ENCODE data around the gene APLF. TPM values are rescaled to one million over a fixed set of nuclear protein-coding genes. Genes with fewer than 3 reads are reported as not detected.

APLF gene
- total RNA-seq, 6 experiments from 2014 or later: 1.3 to 1.8 (median 1.5) TPM

DNA sequence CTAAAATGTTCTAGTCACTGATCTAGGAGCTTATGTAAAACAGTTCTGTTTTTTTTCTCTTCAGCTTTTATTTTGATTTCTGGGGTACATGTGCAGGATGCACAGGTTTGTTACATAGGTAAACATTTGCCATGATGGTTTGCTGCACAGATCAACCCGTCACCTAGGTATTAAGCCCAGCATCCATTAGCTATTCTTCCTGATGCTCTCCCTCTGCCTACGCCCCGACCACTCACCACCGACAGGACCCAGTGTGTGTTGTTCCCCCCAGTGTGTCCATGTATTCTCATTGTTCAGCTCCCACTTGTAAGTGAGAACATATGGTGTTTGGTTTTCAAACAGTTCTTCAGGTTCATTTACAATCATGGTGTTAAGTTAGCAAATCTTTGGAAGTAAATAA lies 91.2 kb downstream of the APLF start:
- Mint-ChIP-seq H3K27ac (no peak overlapping the region), H3K9me3 (no peaks in the 10 kb centered on the region)
- no peak for DNase-seq

GRCh38 chr2:68559692-68560091 lies 92.3 kb downstream of the APLF start:
- no peak overlapping the region for H3K27ac Mint-ChIP-seq
- DNase-seq: no peak
- H3K4me1 Mint-ChIP-seq (ENCODE audit: low read depth): no peaks in the 10 kb centered on the region
- no peak overlapping the region for H3K4me3 Mint-ChIP-seq
- no peaks in the 10 kb centered on the region; the same call in 1 of the 2 replicates for H3K27me3 Mint-ChIP-seq (ENCODE audit: insufficient read depth)
- H3K36me3 Mint-ChIP-seq (ENCODE audit: low read depth): no peaks in the 10 kb centered on the region
- H3K9me3 Mint-ChIP-seq: no peaks in the 10 kb centered on the region
- no peak for TF ChIP-seq CTCF (IDR thresholded peaks at IDR 0.05)

More for the DNA sequence above, 91.2 kb downstream of the APLF start:
- no peaks in the 10 kb centered on the region for H3K4me1 Mint-ChIP-seq (ENCODE audit: low read depth)
- no peak overlapping the region for H3K4me3 Mint-ChIP-seq
- no peaks in the 10 kb centered on the region; the same call in 1 of the 2 replicates for H3K27me3 Mint-ChIP-seq (ENCODE audit: insufficient read depth)
- TF ChIP-seq CTCF (IDR thresholded peaks at IDR 0.05): no peak
- H3K36me3 Mint-ChIP-seq (ENCODE audit: low read depth): no peaks in the 10 kb centered on the region

DNA sequence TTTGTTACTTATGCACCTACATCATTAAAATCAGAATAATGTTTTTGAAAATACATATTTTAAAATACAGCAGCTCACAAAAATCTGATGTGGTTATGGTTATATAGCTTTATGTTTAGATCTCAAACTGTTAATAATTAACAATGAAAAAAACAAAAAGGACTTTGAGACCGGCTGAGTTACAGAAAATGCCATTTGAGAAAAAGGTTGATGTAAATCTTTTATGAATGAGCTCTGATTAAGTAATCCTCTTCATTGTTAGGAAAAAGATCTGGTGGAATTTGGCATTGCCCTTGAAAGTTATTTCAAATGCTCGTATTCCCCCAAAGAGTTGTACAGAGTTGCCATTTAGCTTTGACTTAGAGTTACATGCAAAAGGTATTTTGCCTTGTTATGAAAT lies 93.2 kb downstream of the APLF start:
- no peak for TF ChIP-seq CTCF (IDR thresholded peaks at IDR 0.05)
- DNase-seq: no peak
- H3K36me3 Mint-ChIP-seq (ENCODE audit: low read depth): no peaks in the 10 kb centered on the region
- no peaks in the 10 kb centered on the region for H3K27me3 Mint-ChIP-seq (ENCODE audit: insufficient read depth)
- peaks cover 4% of the 10 kb centered on the region for H3K4me1 Mint-ChIP-seq (ENCODE audit: low read depth)
- H3K9me3 Mint-ChIP-seq: no peaks in the 10 kb centered on the region
- H3K4me3 Mint-ChIP-seq: no peak overlapping the region
- H3K27ac Mint-ChIP-seq: no peak overlapping the region

DNA sequence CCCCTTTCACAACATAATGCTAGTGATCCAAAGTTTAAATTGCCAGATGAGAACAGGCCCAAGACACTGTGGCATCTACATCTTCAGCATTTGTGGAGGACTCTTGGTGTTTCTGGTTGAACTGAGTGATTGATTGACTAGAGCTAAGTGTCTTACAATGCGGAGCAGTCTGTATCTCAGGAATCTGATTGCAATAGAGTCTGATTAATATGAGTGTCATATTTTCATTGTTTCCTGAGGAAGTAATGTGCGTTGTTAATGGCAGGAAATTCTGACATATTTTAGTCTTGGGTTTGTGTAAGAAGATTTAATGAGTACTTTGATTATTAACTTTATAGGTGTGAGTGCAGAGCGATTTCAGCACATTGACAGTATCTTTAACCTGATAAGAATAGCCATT lies 94.0 kb downstream of the APLF start:
- Mint-ChIP-seq H3K4me3 (no peak overlapping the region), H3K27me3 (ENCODE audit: insufficient read depth) (no peaks in the 10 kb centered on the region), H3K9me3 (no peaks in the 10 kb centered on the region), H3K36me3 (ENCODE audit: low read depth) (no peaks in the 10 kb centered on the region), H3K27ac (no peak overlapping the region), H3K4me1 (ENCODE audit: low read depth) (peaks cover 12% of the 10 kb centered on the region)
- no peak for TF ChIP-seq CTCF (IDR thresholded peaks at IDR 0.05)
- DNase-seq: no peak

DNA sequence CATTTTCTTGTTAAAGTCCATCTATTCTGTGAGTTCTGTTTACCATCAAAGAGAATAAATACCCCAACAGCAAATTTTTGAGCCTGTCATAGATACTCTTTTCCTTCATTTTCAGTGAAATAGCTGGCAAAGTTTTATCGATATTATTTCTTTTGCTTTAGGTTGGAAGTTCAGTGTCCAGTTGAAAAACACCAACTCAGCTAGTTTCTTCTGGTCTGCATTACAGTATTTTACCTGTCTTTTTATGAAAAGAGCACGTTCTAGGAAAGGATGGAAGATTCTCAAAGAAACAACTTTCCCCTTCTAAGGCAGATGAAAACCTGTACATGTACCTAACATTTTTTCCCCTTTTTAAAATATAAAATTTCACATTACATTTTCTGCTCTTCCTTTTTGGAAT lies 95.5 kb downstream of the APLF start:
- Mint-ChIP-seq H3K4me3 (no peak overlapping the region), H3K27me3 (ENCODE audit: insufficient read depth) (no peaks in the 10 kb centered on the region), H3K27ac (no peak overlapping the region), H3K9me3 (no peaks in the 10 kb centered on the region), H3K4me1 (ENCODE audit: low read depth) (peaks cover 12% of the 10 kb centered on the region), H3K36me3 (ENCODE audit: low read depth) (no peaks in the 10 kb centered on the region)
- no peak for TF ChIP-seq CTCF (IDR thresholded peaks at IDR 0.05)
- DNase-seq: no peak

- no peak overlapping the region for H3K27ac Mint-ChIP-seq
- no peaks in the 10 kb centered on the region for H3K36me3 Mint-ChIP-seq (ENCODE audit: low read depth)
- H3K9me3 Mint-ChIP-seq: no peaks in the 10 kb centered on the region
- H3K27me3 Mint-ChIP-seq (ENCODE audit: insufficient read depth): no peaks in the 10 kb centered on the region
- no peak for TF ChIP-seq CTCF (IDR thresholded peaks at IDR 0.05)
- no peak for DNase-seq
- H3K4me3 Mint-ChIP-seq: no peak overlapping the region
- peaks cover 15% of the 10 kb centered on the region for H3K4me1 Mint-ChIP-seq (ENCODE audit: low read depth)
Observed at GRCh38 chr2:68564426-68564825, 97.0 kb downstream of the APLF start.

All from HFFc6 (cell line).